Measurements from ENCODE around the gene ZMYND10.

DNA sequence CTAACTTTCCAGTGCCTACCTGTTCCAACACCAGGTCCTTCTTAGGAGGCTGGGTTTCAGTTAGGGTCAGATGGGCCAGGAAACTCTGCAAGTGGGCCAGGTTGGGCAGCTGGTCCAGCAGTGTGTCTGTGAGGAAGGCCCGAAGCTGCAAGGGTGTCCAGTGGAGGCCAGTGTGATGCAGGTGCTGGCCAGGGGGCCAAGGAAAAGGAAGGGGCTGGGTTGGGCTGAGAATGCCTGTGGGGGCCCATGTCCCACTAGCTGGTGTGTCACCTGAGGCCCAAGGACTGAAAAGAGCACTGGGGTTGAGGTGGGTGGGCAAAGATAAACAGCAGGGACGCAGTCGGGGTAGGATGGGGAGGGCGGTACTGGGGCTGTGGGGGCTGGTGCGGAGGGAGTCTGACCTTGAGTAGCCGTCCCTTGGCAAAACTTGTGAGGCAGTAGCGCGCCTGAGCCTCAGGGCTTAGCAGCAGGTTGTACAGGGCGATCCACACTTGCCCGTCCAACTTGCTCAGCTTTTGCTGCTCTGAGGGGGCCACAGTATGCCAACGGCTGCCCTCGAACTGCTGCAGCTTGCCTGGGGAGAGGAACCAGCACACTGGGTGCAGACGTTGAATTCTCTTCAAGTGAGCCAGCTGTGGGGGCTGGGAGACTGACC is 3.4 kb downstream of the ZMYND10 start:
- TF ChIP-seq, protein P1, sequence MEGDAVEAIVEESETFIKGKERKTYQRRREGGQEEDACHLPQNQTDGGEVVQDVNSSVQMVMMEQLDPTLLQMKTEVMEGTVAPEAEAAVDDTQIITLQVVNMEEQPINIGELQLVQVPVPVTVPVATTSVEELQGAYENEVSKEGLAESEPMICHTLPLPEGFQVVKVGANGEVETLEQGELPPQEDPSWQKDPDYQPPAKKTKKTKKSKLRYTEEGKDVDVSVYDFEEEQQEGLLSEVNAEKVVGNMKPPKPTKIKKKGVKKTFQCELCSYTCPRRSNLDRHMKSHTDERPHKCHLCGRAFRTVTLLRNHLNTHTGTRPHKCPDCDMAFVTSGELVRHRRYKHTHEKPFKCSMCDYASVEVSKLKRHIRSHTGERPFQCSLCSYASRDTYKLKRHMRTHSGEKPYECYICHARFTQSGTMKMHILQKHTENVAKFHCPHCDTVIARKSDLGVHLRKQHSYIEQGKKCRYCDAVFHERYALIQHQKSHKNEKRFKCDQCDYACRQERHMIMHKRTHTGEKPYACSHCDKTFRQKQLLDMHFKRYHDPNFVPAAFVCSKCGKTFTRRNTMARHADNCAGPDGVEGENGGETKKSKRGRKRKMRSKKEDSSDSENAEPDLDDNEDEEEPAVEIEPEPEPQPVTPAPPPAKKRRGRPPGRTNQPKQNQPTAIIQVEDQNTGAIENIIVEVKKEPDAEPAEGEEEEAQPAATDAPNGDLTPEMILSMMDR (IDR thresholded peaks at IDR 0.05): no peak
- TF ChIP-seq POLR2A (IDR thresholded peaks at IDR 0.05): no peak
